ENCODE measurements around the gene MTAP.

DNA sequence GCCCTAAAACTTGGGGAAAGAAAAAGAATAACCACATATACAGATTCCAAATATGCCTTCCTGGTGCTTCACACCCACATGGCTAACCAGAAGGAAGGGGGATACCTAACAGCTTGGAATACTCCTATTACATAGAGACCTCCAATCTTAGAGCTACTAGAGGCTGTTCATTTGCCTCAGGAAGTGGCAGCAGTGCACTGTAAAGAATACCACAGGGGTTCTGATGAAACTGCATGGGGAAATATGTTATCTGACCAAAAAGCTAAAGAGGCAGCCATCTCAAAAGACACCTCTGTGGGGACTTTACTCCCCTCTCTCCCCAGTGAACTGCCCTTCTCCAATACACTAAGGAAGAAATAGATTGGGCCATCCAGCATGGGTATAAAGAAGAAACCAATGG lies 125.3 kb downstream of the MTAP start:
- TF ChIP-seq, protein P1, sequence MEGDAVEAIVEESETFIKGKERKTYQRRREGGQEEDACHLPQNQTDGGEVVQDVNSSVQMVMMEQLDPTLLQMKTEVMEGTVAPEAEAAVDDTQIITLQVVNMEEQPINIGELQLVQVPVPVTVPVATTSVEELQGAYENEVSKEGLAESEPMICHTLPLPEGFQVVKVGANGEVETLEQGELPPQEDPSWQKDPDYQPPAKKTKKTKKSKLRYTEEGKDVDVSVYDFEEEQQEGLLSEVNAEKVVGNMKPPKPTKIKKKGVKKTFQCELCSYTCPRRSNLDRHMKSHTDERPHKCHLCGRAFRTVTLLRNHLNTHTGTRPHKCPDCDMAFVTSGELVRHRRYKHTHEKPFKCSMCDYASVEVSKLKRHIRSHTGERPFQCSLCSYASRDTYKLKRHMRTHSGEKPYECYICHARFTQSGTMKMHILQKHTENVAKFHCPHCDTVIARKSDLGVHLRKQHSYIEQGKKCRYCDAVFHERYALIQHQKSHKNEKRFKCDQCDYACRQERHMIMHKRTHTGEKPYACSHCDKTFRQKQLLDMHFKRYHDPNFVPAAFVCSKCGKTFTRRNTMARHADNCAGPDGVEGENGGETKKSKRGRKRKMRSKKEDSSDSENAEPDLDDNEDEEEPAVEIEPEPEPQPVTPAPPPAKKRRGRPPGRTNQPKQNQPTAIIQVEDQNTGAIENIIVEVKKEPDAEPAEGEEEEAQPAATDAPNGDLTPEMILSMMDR (IDR thresholded peaks at IDR 0.05; ENCODE audit: borderline replicate concordance, extremely low read depth, low read length, poor library complexity, severe bottlenecking), result no peak
- TF ChIP-seq EZH2 (IDR thresholded peaks at IDR 0.05; ENCODE audit: borderline replicate concordance, low read depth, low read length, severe bottlenecking), result no peak
